GM11168 (cell line): ENCODE results near the gene ERC2.

Experiments used
- in situ Hi-C: fragments of 300-500 bp; cut with MboI; formaldehyde crosslinking; loops from one replicate; pipeline ENCODE4 v1.12.0; 2022; ENCODE audit warnings: low sequenced_read_pairs; ENCODE audit not compliant: unreplicated experiment

ERC2 gene

GRCh38 chr3:55623786-55624185 is 844.5 kb downstream of the ERC2 start:
- in situ Hi-C loops, result no loop called here

GRCh38 chr3:55622733-55623132 is 845.5 kb downstream of the ERC2 start:
- in situ Hi-C loops, result no loop called here

GRCh38 chr3:55622116-55622515 is 846.2 kb downstream of the ERC2 start:
- in situ Hi-C loops, result no loop called here

GRCh38 chr3:55621648-55622047 is 846.6 kb downstream of the ERC2 start:
- in situ Hi-C loops, result no loop called here

- in situ Hi-C loops, result no loop called here
These were observed 847.2 kb downstream of the ERC2 start for GRCh38 chr3:55621026-55621422.

GRCh38 chr3:55620351-55621025 is 847.8 kb downstream of the ERC2 start:
- in situ Hi-C loops, result no loop called here

GRCh38 chr3:55619046-55619808 is 849.0 kb downstream of the ERC2 start:
- in situ Hi-C loops, result no loop called here

GRCh38 chr3:55617385-55617784 is 850.9 kb downstream of the ERC2 start:
- in situ Hi-C loops, result no loop called here

GRCh38 chr3:55616803-55617202 is 851.5 kb downstream of the ERC2 start:
- in situ Hi-C loops, result no loop called here

- in situ Hi-C loops, result no loop called here
These were observed 852.5 kb downstream of the ERC2 start for GRCh38 chr3:55615694-55616295.

- in situ Hi-C loops, result no loop called here
These were observed 853.1 kb downstream of the ERC2 start for GRCh38 chr3:55615039-55615693.

- in situ Hi-C loops, result no loop called here
These were observed 857.1 kb downstream of the ERC2 start for GRCh38 chr3:55611121-55611520.

GRCh38 chr3:55609230-55609827 is 858.9 kb downstream of the ERC2 start:
- in situ Hi-C loops, result no loop called here

- in situ Hi-C loops, result no loop called here
These were observed 859.8 kb downstream of the ERC2 start for GRCh38 chr3:55608301-55608937.

GRCh38 chr3:55607844-55608243 is 860.4 kb downstream of the ERC2 start:
- in situ Hi-C loops, result no loop called here

- in situ Hi-C loops, result no loop called here
These were observed 861.1 kb downstream of the ERC2 start for GRCh38 chr3:55607175-55607574.

GRCh38 chr3:55605443-55606236 is 862.6 kb downstream of the ERC2 start:
- in situ Hi-C loops, result no loop called here

GRCh38 chr3:55604846-55605245 is 863.4 kb downstream of the ERC2 start:
- in situ Hi-C loops, result no loop called here

GRCh38 chr3:55604402-55604801 is 863.9 kb downstream of the ERC2 start:
- in situ Hi-C loops, result no loop called here
